NCI-H510A treated with DMSO at 0.1 percent for 48 hours (cell line): ENCODE data around the gene HNRNPM.

ENCODE experiments used
- DNase-seq: peaks from one replicate; lab custom pipeline; 2025; lab: John Stamatoyannopoulos, UW

The HNRNPM gene

DNA sequence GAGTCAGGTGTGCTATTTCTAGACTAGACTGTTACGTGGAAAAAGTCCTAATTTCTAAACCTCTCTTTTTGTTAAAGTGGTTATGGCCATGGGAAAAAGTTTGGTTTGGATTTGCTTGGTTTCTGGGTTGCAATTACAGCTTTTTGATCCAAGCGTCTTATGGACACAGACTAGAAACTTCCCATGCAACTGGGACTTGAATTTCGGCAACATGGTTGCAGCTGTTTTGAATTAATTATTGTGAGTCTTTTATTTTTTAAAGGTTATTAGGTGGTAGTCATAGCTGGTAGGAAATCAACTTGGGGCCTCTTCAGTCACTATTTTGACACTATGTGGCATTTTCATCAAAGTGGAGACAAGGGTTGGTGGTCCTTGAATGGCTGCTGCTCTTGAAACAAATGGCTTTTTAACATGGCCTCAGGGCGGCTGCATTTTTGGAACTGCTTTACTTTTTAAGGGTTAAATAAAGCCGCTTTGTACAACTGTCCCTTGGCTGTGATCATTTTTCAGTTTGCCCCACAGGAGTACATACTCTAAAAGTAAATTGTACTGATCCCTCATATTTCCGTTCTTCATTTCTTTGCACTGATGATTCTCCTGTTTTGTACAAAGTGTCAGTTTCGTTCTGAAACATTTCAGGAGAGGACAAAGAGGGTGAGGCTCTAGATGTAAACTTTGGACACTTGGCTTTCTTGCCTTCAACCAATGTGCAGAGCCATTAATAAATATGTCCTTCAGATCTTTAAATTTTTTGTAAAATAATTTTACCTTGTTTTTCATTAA, 15.9 kb downstream of the HNRNPM start:
- no peak for DNase-seq

DNA sequence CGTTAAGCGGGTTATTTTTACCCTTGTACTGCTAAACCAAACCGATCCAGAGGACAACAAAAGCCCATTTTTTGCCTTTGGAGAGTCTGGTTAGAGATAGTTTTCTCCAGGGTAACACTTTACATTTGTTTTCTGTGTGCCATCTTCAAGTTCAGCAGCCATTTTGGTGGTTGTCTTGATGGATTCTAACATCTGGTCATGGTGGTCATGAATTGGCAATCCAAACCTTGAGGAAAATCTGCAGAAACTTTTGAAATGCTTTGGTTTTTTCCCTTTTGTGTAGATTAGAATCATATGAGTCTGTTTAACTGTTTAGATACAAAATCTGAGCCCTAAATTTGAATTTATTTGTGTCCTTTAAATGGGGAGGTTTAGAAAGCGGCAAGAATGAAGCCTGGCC, 16.6 kb downstream of the HNRNPM start:
- no peak for DNase-seq

DNA sequence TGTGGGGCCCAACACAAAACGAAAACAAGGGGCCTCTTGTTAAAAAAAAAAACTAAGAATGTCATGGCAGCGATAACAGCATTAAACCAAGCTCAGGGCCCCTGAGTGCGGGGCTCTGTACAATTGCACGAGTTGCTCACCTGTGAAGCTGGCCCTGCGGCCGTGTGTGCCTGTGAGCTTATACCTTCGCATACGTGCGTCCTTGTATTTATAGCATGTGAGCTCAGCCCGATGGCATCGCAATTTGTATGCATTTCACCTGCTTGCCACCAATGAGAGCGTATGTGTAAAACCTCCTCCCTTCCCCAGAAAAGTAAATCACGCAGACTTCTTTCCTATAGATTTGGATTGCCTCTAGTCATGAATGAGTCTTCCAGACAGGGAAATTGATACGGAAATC, 17.1 kb downstream of the HNRNPM start:
- no peak for DNase-seq

DNA sequence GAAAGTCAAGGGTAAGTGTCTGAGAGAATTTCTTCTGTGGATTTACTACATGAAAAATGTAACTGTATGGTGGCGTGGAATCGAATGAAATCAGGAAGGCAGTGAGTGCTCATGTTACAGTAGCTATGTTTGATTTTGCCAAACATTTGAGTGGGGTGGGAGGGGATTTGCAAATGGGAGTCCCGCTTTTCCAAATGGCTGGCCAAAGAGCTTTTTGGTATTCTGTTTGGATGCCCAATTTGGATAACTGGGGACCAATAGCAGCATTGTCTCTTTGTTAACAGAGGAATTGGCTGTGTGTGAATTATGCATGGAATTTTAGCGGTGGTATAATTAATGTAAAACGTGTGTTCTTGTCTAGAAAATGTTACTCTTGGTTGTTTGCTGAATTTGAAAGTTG, 17.8 kb downstream of the HNRNPM start:
- DNase-seq: no peak

DNA sequence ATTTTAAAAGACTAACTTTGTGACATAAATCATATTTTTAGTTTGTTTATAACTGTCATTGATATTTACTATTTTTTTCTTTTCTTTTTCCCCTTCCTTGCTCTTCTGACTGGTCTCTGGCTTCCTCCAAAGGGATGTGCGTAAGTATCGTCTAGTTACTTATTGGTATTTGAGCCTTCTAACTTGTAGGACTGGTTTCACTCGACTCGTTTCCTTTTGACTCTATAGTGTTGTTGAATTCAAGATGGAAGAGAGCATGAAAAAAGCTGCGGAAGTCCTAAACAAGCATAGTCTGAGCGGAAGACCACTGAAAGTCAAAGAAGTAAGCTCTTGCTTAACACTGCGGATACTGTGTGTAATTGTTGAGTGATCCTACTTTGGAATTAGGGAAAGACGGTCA, 18.6 kb downstream of the HNRNPM start:
- no peak for DNase-seq

DNA sequence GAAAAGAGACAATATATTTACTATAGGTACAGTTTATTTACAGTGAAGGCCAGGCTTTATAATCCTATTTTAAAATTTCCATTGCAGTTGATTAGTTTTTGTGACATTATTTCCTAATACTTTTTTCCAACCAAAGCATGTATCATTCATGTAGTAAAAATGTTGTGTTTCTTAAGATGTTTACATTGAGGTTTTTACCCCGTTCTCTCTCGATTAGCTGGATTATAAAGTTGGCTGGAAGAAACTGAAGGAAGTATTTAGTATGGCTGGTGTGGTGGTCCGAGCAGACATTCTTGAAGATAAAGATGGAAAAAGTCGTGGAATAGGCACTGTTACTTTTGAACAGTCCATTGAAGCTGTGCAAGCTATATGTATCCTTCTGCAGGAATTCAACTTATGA, 21.2 kb downstream of the HNRNPM start:
- DNase-seq: no peak

DNA sequence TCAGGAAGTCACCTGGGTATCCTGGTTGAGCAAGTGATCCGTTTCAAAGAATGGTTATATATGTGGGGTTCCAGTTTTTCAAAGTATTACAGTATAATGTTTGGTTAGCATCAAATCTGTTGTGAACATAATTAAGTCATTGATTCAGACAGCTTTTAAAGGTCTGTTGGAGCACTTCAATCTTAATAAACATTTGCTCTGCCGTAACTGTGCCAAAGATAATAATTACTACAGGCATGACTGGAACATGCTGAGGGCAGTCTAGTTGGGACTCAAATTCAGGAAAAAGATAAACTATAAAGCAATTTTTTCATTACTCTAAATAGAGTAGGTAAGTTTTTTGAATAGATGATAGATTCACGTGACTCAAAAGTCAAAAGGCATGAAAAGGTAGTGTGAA, 23.3 kb downstream of the HNRNPM start:
- DNase-seq: no peak

DNA sequence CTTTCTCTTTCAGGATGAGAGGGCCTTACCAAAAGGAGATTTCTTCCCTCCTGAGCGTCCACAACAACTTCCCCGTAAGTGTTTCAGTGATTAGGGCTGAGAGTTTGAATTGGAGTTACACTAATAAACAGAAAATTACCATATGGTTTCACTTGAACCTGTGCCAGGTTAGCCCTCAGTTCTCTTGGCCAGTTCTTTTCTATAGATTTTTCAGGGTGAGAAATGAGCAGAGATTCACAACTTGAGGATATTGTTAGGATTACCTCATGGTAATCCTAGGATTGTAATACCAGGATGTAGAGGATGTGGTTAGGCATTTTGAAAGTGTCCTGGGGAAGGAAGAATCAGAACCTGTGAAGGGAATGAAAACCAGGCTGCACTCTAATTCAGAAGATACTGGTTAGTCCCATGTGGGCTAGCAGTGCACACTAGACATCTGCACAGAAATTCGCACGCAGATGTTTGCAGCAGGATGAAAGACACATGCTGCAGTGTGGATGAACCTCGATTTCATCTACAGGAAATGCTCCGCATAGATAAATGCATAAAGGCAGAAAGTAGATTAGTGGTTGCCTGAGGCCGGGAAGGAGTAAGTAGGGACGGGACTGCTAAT, 24.1 kb downstream of the HNRNPM start:
- DNase-seq: no peak

DNA sequence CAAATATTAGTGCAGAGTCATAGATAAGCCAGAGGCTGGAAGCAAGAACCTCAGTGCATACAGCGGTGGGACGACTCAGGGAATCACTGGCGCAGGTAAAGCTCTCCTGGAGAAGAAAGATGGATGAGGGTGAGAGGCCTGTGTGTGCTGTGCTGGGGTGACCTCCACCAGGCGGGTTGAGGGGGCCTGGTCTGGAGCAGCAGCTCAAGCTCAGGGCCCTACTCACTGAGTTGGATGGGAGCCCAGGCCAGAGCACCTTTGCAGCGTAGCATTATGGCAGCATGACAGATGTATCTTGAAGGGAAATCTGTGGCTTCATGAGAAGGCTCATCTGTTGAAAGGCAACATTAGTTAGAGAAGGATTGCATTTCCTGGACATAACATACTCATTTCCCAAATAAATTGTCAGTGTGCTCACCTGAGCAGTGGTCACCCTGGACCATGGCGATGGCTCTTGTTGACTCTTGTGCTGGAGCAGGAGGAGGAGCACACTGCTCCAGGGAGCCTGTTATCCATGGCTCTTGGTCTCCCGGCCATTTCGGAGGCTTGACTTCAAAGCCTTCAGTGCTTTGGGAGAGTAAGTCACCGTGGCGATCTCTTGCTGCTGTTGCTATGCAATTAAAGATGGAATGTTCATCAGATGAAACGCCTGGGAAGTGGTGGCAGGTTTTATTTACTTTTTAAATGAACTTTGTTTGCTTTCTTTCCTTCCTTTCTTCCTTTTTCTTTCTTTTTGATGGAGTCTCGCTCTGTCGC, 25.0 kb downstream of the HNRNPM start:
- no peak for DNase-seq

DNA sequence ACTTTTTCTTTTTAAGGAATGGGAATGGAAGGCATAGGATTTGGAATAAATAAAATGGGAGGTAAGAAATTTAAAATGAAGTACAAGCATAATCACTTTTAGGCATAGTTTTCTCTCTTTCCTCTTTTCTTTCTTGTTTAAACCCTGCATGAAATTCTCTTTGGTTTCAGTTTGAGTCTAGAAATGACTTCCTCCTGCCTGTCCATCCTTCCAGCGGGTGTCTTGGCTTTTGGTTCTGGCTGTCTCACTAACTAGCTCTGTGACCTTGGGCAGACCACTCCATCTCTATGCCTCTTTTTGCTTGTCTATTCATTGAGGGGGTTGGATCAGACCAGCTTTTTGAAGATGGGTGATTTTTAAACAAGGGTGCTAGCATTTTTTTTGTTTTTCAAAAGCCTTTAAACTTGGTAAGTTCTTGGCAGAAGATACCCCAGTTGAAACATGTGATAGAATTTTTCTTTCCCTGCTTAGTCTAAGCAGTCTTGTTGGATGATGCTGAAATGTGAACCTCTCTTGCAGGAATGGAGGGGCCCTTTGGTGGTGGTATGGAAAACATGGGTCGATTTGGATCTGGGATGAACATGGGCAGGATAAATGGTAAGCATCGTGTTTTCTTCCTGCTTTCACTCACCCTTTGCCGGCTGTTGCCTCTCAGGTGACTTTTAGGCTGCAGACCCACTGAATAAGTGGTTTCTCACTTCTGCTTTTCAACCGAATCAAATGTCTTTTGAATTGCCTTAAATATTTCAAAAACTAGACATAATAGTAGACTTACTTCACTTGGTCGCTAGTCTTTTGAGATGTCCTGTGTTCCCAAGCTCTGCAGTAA, 29.1 kb downstream of the HNRNPM start:
- DNase-seq: no peak

DNA sequence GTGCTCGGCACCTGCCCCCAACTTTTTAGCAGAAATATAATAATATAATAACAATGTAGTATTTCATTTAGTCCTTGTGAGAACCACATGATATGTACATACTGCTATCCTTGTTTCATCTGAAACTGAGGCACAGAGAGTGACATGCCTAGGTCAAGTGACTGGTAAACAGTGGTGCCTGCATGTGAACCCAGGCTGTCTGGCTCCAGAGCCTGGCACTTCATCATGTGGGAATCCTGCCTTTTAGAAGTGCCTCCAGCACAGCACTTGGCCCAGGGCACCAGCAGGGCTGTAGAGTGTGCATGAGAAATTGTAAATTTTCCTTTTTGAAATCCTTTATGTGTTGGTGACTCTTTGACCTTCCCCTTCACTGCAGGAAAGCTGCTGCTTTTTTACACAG, 30.2 kb downstream of the HNRNPM start:
- DNase-seq: no peak

DNA sequence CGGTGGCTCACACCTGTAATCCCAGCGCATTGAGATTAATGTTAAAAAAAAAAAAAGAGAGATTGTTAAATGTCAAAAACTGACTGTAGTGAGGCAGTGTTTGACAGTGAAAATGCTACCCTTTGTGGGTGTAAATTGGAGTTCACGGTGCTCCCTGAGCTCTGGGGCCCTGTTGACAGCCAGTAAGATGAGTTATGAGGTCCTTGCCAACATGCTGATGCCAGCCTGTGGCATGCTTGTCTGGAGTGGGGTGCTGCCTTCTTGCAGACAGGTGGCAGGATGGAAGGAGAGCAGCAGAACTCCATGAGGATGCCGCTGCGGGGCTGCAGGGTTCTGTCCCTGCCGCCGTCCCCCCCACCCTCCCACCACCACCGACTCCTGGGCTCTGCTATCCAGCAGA, 31.7 kb downstream of the HNRNPM start:
- DNase-seq: no peak

DNA sequence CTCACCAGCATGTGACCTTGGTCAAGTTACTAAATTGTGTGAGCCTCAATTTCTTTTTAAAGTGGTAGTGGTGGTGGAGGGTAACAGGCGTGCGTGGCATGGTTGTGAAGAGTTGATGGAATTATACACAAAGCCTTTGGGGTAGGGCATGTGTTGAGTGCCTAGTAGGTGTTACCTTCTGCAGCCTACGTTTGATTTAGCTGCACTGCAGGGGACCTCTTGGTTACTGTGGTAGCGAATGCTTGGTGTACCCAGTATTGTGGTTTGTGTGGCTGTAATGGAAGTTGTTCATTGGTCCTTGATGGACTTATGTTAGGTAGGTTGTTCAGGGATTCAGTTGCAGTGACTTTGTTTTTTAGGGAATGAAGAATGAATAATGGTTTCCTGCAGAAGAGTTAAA, 33.1 kb downstream of the HNRNPM start:
- no peak for DNase-seq

DNA sequence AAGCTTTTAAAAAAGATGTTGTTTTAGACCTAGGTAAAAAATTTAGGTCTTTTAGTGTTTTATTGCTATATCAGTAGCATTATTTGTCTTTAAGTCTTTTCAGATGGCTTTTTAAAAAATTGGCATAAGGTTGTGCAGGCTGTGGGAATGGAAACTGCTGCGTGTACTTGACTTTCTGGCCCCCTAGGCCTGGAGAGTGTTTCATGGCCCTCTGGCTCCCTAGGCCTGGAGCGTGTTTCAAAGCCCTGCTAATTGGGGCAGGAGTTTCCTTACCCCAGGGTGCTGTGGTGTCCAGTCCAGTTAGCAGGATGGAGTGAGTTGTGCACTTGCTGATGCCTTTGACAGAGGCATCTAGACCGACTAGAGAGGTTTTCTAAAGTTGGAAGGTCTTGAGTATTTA, 33.8 kb downstream of the HNRNPM start:
- DNase-seq: no peak

DNA sequence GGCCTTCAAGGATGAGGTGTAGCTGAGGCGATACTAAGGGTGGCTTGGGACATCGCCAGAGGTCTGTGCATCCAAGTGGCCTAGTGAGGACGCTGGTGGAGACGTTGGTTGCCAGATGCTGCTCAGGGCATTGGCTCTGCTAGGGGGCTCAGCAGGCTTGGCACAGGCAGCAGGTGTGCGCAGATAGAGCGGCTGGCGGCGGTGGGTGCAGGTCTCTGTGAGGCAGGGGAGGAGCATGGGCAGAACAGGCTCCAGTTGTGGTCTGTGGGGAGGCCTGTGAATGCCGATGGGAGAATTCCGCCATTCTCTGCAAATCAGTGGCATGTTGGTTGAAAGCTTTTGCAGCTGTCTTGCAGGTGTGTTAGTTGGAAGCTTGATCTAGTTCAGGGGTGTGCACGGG, 36.4 kb downstream of the HNRNPM start:
- no peak for DNase-seq

DNA sequence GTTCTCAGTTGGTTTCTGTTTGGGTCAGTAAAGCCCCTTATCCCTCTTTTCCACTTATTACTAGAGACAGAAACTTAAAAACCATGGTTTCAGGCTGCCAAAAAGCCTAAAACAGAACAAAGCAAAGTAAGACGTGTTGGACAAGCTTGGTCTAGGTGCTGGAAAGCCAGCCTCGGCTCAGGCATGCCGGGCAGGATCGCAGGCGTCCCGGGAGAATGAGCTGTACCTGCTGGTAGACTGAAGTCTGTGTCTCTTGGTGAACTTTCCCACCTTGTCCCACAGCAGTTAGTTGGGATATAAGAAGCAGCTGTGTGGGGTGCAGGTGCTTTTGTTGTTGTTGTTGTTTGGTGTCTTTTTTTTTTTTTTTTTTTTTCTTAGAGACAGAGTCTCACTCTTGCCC, 36.8 kb downstream of the HNRNPM start:
- DNase-seq: no peak

DNA sequence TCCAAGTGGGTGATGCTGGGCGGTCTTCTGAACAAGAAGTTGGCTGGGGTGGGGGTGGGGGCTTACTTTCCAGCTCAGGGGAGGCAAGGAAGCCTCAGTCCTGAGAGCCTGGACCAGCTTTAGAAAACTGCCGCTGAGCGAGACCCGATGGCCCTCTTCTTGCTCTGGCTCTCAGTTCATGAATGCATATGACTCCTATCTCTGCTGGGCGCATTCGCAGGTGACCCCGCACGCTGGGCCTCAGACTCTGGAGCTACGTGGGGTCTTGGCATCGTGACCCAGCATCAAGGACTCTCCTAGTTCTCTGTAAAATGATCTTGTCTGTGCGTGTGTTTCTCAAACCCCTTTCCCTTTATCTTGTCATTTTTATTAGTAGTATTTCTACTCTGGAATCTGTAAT, 37.9 kb downstream of the HNRNPM start:
- no peak for DNase-seq

DNA sequence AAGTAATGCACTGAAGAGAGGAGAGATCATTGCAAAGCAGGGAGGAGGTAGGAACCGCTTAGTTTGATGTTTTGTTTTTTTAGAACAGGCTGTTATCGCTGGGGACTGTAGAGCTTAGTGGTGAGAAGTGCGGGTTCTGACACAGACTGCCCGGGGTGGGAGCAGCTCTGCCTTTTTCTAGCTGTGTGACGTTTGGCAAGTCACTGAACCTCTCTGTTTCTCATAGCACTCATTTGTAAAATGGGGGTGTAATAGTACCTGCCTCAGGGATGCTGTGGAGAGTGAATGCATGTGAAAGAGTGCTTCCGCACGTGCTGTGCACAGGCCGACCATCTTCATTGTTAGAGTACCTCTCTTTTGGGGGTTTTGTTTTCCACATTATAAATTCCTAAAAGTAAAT, 38.4 kb downstream of the HNRNPM start:
- no peak for DNase-seq

DNA sequence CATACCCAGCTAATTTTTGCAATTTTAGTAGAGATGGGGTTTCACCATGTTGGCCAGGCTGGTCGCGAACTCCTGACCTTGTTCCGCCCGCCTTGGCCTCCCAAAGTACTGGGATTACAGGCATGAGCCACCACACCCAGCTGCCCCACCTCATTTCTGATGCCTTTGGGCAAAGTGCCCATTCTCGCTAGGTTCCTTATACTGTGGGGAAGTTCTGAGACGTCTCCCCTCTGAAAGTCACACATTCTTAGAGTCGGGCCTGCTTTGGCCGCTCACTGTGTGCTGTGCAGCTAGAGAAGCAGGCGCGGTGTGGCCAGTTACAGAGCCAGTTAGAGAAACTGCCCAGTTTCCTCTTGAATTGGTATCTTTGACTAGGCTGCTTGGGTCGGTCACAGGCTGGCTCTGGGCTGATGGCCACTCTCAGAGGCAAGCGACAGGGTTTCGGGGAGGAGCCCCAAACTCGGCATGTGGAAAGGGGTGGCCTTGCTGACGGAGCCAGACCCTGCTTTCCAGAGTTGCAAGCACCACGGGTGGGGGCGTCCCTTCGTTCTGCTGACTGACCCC, 39.6 kb downstream of the HNRNPM start:
- no peak for DNase-seq

DNA sequence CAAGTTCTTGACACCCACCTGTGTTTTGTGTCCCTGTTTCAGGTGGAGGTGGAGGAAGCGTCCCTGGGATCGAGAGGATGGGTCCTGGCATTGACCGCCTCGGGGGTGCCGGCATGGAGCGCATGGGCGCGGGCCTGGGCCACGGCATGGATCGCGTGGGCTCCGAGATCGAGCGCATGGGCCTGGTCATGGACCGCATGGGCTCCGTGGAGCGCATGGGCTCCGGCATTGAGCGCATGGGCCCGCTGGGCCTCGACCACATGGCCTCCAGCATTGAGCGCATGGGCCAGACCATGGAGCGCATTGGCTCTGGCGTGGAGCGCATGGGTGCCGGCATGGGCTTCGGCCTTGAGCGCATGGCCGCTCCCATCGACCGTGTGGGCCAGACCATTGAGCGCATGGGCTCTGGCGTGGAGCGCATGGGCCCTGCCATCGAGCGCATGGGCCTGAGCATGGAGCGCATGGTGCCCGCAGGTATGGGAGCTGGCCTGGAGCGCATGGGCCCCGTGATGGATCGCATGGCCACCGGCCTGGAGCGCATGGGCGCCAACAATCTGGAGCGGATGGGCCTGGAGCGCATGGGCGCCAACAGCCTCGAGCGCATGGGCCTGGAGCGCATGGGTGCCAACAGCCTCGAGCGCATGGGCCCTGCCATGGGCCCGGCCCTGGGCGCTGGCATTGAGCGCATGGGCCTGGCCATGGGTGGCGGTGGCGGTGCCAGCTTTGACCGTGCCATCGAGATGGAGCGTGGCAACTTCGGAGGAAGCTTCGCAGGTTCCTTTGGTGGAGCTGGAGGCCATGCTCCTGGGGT, 41.0 kb downstream of the HNRNPM start:
- DNase-seq: no peak

DNA sequence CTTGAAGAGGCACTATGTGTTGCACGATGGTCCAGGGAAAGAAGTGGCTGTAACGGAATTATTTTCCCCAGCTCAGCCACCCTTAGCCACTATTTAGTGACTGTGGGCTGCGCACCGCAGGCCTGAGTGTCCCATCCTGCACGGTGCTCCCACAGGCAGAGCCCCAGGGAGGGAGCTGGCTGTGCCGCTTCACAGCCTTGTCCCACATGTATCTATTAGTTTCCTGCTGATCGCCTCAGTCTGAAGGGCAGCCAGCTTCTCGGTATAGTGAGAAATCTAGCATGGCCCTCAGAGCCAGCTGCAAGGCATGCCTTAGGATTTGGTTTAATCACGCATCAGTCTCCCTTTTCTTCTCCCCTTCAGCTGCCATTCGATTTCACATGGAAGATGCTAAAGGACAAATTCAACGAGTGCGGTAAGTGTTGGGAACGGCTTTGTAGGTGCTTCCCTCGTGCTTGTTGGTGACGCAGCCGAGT, 41.9 kb downstream of the HNRNPM start:
- no peak for DNase-seq
